Spleen (tissue), 7 donors: ENCODE data around the gene G2E3.

Experiments used
- CTCF ChIP-seq, 11 experiments: fragments of 200-600 bp in 7 of 11; fragments of 450-650 bp in 4 of 11; sonication (generic) in 4 of 11; IDR thresholded peaks in 8 of 11; conservative IDR thresholded peaks in 3 of 11; 1 replicate in 7 of 11; 2 replicates in 4 of 11; pipeline versions ENCODE4 v1.4.0 to v1.8.0; 2016 to 2021; ENCODE audit warnings: antibody characterized with exemption in 11 of 11, inconsistent platforms in 4 of 11, mild to moderate bottlenecking in 1 of 11
- POLR2A ChIP-seq, 3 donors: fragments of 450-650 bp; IDR thresholded peaks; one replicate each; pipeline ENCODE4 v1.5.1; 2017; ENCODE audit warnings: antibody characterized with exemption in 3 of 3, mild to moderate bottlenecking in 1 of 3
- POLR2AphosphoS5 ChIP-seq, 3 donors: sonication (generic); formaldehyde crosslinking; IDR thresholded peaks; one replicate each; pipeline ENCODE4 v1.5.1; 2017; ENCODE audit warnings: antibody characterized with exemption in 3 of 3
- donor health status: DM: no; HTN: no; CAD: no; lungs with moderate emphysema.
- donor health status: DM: no; HTN: no; CAD: no.
- donor health status: DM: no; HTN: no; CAD: no.

- TF ChIP-seq POLR2AphosphoS5 (IDR thresholded peaks at IDR 0.05) (no peak), CTCF (IDR thresholded peaks at IDR 0.05 in 8 of 11, conservative IDR thresholded peaks at IDR 0.05 in 3 of 11) (no peak), POLR2A (IDR thresholded peaks at IDR 0.05) (no peak)
Observed at GRCh38 chr14:30587141-30587540, 28.2 kb downstream of the G2E3 start.
